ENCODE results near the gene WNT9B. TPM values are rescaled to one million over a fixed set of nuclear protein-coding genes. Genes with fewer than 3 reads are reported as not detected.

The WNT9B gene
- total and polyA plus RNA-seq, 2 of the 13 experiments (the other 11 are each of a cell fraction or from before 2014, with no cell fraction given) = not detected

DNA sequence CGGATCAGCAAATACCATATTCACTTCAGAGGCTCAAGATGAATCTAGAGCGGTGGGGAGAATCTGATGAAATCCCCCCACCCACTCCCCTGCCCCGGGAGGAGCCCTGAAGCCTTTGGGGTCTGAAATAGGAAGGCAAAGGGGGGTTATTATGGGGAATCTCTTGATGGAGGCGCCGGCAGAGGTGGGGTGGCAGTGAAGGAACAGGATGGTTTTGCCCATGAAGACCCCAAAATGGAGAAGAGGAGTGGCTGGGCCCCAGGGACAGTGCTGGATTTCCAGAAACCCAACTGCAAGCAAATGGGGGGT lies 33.5 kb upstream of the WNT9B start:
- 54% methylated on average over 5 of the region's 5 CpGs for WGBS (ENCODE audit: low lambda C conversion rate)
- intact Hi-C loops (cut with micrococcal nuclease; ENCODE audit: unreplicated experiment) = no loop called here
- ATAC-seq (no peak), DNase-seq (ENCODE audit: low spot score) (no peak), FAIRE-seq (no peak)
- in situ Hi-C loops (cut with HindIII; ENCODE audit: extremely low pct_ligation_motif_present, low pct_unique_long_range_greater_than_20kb) = no loop called here
- H3K9me3 ChIP-seq (ENCODE audit: low read length) = no peaks in the 10 kb centered on the region
- H3K9ac ChIP-seq (ENCODE audit: insufficient read depth, low read depth, low read length) = no peak overlapping the region
- H3K4me2 ChIP-seq (ENCODE audit: low read depth, low read length) = no peak overlapping the region
- no peaks in the 10 kb centered on the region for H3K79me2 ChIP-seq (ENCODE audit: insufficient read depth, low read length)
- no peaks in the 10 kb centered on the region for H4K20me1 ChIP-seq (ENCODE audit: insufficient read depth, low read length)
- H3K4me3 ChIP-seq (replicated peaks in 1 of 3; ENCODE audit: insufficient read depth in 1 of 3, low read depth in 2 of 3, low read length in 3 of 3) = no peak overlapping the region
- H2AFZ ChIP-seq (ENCODE audit: low read length) = no peak overlapping the region
- H3K27ac ChIP-seq (ENCODE audit: extremely low read length, insufficient read depth, low read length) = no peak overlapping the region
- TF ChIP-seq RBFOX2 (IDR thresholded peaks at IDR 0.05; ENCODE audit: low read depth, low read length) = no peak
- TF ChIP-seq TBP (CRISPR knock-in tag; IDR thresholded peaks at IDR 0.05) = no peak
- TF ChIP-seq, protein P1, sequence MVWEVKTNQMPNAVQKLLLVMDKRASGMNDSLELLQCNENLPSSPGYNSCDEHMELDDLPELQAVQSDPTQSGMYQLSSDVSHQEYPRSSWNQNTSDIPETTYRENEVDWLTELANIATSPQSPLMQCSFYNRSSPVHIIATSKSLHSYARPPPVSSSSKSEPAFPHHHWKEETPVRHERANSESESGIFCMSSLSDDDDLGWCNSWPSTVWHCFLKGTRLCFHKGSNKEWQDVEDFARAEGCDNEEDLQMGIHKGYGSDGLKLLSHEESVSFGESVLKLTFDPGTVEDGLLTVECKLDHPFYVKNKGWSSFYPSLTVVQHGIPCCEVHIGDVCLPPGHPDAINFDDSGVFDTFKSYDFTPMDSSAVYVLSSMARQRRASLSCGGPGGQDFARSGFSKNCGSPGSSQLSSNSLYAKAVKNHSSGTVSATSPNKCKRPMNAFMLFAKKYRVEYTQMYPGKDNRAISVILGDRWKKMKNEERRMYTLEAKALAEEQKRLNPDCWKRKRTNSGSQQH (CRISPR knock-in tag; IDR thresholded peaks at IDR 0.05; ENCODE audit: low read depth) = no peak
- TF ChIP-seq ZNF468 (CRISPR knock-in tag; IDR thresholded peaks at IDR 0.05) = no peak
- TF ChIP-seq, protein P2, sequence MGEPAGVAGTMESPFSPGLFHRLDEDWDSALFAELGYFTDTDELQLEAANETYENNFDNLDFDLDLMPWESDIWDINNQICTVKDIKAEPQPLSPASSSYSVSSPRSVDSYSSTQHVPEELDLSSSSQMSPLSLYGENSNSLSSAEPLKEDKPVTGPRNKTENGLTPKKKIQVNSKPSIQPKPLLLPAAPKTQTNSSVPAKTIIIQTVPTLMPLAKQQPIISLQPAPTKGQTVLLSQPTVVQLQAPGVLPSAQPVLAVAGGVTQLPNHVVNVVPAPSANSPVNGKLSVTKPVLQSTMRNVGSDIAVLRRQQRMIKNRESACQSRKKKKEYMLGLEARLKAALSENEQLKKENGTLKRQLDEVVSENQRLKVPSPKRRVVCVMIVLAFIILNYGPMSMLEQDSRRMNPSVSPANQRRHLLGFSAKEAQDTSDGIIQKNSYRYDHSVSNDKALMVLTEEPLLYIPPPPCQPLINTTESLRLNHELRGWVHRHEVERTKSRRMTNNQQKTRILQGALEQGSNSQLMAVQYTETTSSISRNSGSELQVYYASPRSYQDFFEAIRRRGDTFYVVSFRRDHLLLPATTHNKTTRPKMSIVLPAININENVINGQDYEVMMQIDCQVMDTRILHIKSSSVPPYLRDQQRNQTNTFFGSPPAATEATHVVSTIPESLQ (CRISPR knock-in tag; conservative IDR thresholded peaks at IDR 0.05) = no peak
- TF ChIP-seq MEF2D (CRISPR knock-in tag; IDR thresholded peaks at IDR 0.05) = no peak
- no peak for TF ChIP-seq SAP130 (CRISPR knock-in tag; IDR thresholded peaks at IDR 0.05; ENCODE audit: low read depth)
- TF ChIP-seq FOXO1 (CRISPR knock-in tag; IDR thresholded peaks at IDR 0.05) = no peak
- TF ChIP-seq HES4 (CRISPR knock-in tag; IDR thresholded peaks at IDR 0.05; ENCODE audit: borderline replicate concordance) = no peak
- no peak for TF ChIP-seq SOX13 (IDR thresholded peaks at IDR 0.05)
- no peak for TF ChIP-seq SOX13 (CRISPR knock-in tag; conservative IDR thresholded peaks at IDR 0.05 in 1 of 2, IDR thresholded peaks at IDR 0.05 in 1 of 2)
- TF ChIP-seq RBAK (CRISPR knock-in tag; IDR thresholded peaks at IDR 0.05) = no peak
- TF ChIP-seq DNMT1 (CRISPR knock-in tag; IDR thresholded peaks at IDR 0.05) = no peak
- TF ChIP-seq KAT8 (CRISPR knock-in tag; IDR thresholded peaks at IDR 0.05) = no peak
- TF ChIP-seq, protein P3, sequence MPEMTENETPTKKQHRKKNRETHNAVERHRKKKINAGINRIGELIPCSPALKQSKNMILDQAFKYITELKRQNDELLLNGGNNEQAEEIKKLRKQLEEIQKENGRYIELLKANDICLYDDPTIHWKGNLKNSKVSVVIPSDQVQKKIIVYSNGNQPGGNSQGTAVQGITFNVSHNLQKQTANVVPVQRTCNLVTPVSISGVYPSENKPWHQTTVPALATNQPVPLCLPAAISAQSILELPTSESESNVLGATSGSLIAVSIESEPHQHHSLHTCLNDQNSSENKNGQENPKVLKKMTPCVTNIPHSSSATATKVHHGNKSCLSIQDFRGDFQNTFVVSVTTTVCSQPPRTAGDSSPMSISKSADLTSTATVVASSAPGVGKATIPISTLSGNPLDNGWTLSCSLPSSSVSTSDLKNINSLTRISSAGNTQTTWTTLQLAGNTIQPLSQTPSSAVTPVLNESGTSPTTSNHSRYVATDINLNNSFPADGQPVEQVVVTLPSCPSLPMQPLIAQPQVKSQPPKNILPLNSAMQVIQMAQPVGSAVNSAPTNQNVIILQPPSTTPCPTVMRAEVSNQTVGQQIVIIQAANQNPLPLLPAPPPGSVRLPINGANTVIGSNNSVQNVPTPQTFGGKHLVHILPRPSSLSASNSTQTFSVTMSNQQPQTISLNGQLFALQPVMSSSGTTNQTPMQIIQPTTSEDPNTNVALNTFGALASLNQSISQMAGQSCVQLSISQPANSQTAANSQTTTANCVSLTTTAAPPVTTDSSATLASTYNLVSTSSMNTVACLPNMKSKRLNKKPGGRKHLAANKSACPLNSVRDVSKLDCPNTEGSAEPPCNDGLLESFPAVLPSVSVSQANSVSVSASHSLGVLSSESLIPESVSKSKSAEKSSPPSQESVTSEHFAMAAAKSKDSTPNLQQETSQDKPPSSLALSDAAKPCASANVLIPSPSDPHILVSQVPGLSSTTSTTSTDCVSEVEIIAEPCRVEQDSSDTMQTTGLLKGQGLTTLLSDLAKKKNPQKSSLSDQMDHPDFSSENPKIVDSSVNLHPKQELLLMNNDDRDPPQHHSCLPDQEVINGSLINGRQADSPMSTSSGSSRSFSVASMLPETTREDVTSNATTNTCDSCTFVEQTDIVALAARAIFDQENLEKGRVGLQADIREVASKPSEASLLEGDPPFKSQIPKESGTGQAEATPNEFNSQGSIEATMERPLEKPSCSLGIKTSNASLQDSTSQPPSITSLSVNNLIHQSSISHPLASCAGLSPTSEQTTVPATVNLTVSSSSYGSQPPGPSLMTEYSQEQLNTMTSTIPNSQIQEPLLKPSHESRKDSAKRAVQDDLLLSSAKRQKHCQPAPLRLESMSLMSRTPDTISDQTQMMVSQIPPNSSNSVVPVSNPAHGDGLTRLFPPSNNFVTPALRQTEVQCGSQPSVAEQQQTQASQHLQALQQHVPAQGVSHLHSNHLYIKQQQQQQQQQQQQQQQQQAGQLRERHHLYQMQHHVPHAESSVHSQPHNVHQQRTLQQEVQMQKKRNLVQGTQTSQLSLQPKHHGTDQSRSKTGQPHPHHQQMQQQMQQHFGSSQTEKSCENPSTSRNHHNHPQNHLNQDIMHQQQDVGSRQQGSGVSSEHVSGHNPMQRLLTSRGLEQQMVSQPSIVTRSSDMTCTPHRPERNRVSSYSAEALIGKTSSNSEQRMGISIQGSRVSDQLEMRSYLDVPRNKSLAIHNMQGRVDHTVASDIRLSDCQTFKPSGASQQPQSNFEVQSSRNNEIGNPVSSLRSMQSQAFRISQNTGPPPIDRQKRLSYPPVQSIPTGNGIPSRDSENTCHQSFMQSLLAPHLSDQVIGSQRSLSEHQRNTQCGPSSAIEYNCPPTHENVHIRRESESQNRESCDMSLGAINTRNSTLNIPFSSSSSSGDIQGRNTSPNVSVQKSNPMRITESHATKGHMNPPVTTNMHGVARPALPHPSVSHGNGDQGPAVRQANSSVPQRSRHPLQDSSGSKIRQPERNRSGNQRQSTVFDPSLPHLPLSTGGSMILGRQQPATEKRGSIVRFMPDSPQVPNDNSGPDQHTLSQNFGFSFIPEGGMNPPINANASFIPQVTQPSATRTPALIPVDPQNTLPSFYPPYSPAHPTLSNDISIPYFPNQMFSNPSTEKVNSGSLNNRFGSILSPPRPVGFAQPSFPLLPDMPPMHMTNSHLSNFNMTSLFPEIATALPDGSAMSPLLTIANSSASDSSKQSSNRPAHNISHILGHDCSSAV (CRISPR knock-in tag; IDR thresholded peaks at IDR 0.05; ENCODE audit: borderline replicate concordance) = no peak
- TF ChIP-seq NKX3-1 (CRISPR knock-in tag; IDR thresholded peaks at IDR 0.05) = no peak
- ChIA-PET CTCF (ENCODE audit: low intra/inter-chr PET ratio, low total read pairs) (no interaction called here), POLR2A (no interaction called here)
- H3K27me3 ChIP-seq (ENCODE audit: control insufficient read depth in 1 of 2, insufficient read depth in 2 of 2, low read length in 2 of 2) = peaks cover 12 to 81% of the 10 kb centered on the region in 2 experiments
- H3K4me1 ChIP-seq (ENCODE audit: insufficient read depth, low read length) = peaks cover 35% of the 10 kb centered on the region
- no peaks in the 10 kb centered on the region for H3K36me3 ChIP-seq (replicated peaks in 1 of 2; ENCODE audit: control insufficient read depth in 1 of 2, insufficient read depth in 2 of 2, low read length in 2 of 2)
- BruUV-seq (replicated peaks) = no TSS peak
